GM19324 (cell line): ENCODE data around the gene ENDOV.

Experiments
- ATAC-seq: cut with Tn5 transposase; IDR thresholded peaks from one replicate; pipeline ENCODE4 v1.9.1; 2021; ENCODE audit warnings: mild to moderate bottlenecking, moderate library complexity; ENCODE audit not compliant: unreplicated experiment, low FRiP score

The ENDOV gene

GRCh38 chr17:80477647-80478478, 62.9 kb downstream of the ENDOV start:
- ATAC-seq = no peak

GRCh38 chr17:80478487-80479245, 63.7 kb downstream of the ENDOV start:
- ATAC-seq = no peak

- ATAC-seq = no peak
These were observed 64.2 kb downstream of the ENDOV start for GRCh38 chr17:80479246-80479566.

GRCh38 chr17:80480248-80480647, 65.3 kb downstream of the ENDOV start:
- ATAC-seq = no peak

- ATAC-seq = no peak
These were observed 66.5 kb downstream of the ENDOV start for GRCh38 chr17:80481284-80482057.

- no peak for ATAC-seq
These were observed 67.0 kb downstream of the ENDOV start for GRCh38 chr17:80482058-80482318.

GRCh38 chr17:80482555-80483308, 67.8 kb downstream of the ENDOV start:
- no peak for ATAC-seq

GRCh38 chr17:80485846-80486245, 70.9 kb downstream of the ENDOV start:
- no peak for ATAC-seq

- ATAC-seq = no peak
These were observed 71.7 kb downstream of the ENDOV start for GRCh38 chr17:80486692-80487091.

- ATAC-seq = no peak
These were observed 72.5 kb downstream of the ENDOV start for GRCh38 chr17:80487511-80487910.
